ENCODE data around the gene PEX12. TPM values are rescaled to one million over a fixed set of nuclear protein-coding genes. Genes with fewer than 3 reads are reported as not detected.

PEX12 gene
- total RNA-seq, 2 experiments from 2014 or later: 3.0 to 3.2 TPM

DNA sequence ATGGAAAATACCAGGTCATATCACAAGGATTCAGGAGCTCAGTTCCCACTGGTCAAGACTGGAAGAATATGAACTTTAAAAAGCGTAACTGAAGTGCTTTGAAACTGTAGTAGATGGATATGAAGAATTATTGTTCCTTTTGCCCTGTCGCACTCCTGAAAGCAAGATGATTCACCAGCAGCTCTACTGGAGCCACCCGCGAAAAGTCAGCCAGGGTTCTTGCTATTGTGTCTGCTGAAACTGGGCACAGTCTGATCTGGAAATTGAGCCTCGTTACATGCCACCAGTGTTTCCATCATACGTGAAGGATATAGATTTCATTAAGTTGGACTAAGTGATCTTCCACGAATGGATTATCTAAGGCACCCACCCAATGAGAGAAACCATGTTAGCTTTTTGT, 25.3 kb upstream of the PEX12 start:
- Mint-ChIP-seq H3K27me3 (no peaks in the 10 kb centered on the region), H3K27ac (no peak overlapping the region), H3K9me3 (no peaks in the 10 kb centered on the region), H3K36me3 (ENCODE audit: low read depth) (peaks cover 91% of the 10 kb centered on the region), H3K4me1 (ENCODE audit: low read depth) (no peaks in the 10 kb centered on the region), H3K4me3 (no peak overlapping the region)
- TF ChIP-seq, protein P1, sequence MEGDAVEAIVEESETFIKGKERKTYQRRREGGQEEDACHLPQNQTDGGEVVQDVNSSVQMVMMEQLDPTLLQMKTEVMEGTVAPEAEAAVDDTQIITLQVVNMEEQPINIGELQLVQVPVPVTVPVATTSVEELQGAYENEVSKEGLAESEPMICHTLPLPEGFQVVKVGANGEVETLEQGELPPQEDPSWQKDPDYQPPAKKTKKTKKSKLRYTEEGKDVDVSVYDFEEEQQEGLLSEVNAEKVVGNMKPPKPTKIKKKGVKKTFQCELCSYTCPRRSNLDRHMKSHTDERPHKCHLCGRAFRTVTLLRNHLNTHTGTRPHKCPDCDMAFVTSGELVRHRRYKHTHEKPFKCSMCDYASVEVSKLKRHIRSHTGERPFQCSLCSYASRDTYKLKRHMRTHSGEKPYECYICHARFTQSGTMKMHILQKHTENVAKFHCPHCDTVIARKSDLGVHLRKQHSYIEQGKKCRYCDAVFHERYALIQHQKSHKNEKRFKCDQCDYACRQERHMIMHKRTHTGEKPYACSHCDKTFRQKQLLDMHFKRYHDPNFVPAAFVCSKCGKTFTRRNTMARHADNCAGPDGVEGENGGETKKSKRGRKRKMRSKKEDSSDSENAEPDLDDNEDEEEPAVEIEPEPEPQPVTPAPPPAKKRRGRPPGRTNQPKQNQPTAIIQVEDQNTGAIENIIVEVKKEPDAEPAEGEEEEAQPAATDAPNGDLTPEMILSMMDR (IDR thresholded peaks at IDR 0.05): no peak
- Histone ChIP-seq H3K4me1 (ENCODE audit: insufficient read depth, low read length) (no peaks in the 10 kb centered on the region), H3K9me3 (ENCODE audit: control insufficient read depth in 1 of 2, insufficient read depth in 1 of 2, low read length in 2 of 2) (no peaks in the 10 kb centered on the region), H3K27me3 (ENCODE audit: control insufficient read depth in 1 of 2, insufficient read depth in 2 of 2, low read length in 2 of 2) (no peaks in the 10 kb centered on the region), H3K4me3 (ENCODE audit: low read length) (no peak overlapping the region), H3K27ac (ENCODE audit: low read depth in 1 of 2, low read length in 2 of 2) (no peak overlapping the region), H3K36me3 (ENCODE audit: insufficient read depth, low read length) (peaks cover 84% of the 10 kb centered on the region)
- intact Hi-C loops (cut with DNase I, micrococcal nuclease): no loop called here
- DNase-seq: no peak
- no peak for ATAC-seq (ENCODE audit: poor library complexity)
- ChIA-PET CTCF (interaction anchor here (1.5 kb wide), 1 partner anchor 10 kb away, joined by 5 read pairs; no protein-coding TSS in a partner anchor), POLR2A (interaction anchor here (1.8 kb wide), 1 partner anchor 25 kb away, joined by 7 read pairs; the partner anchor contains the start of gene PEX12)

DNA sequence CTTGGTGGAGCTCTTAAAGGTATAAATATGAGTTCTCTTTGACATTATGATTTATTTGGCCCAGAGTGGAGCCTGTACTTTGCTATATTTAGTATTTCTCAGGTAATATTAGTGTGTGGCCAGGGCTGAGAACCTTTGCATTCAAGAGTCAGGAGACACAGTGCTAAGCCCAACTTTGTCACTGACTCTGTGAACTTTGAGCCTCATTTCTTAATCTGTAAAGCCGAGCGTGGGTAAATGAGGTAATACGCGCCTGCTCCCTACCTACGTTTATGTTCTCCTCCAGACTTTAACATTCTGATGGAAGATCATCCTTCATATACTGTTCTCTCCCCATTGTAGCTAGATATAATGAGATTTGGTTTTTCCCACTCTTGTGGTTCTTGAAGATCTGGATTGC, 19.2 kb upstream of the PEX12 start:
- Mint-ChIP-seq H3K9me3 (no peaks in the 10 kb centered on the region), H3K27me3 (no peaks in the 10 kb centered on the region), H3K36me3 (ENCODE audit: low read depth) (peaks cover 88% of the 10 kb centered on the region), H3K4me3 (no peak overlapping the region), H3K27ac (no peak overlapping the region), H3K4me1 (ENCODE audit: low read depth) (peaks cover 4% of the 10 kb centered on the region)
- Histone ChIP-seq H3K27ac (ENCODE audit: low read depth in 1 of 2, low read length in 2 of 2) (no peak overlapping the region), H3K27me3 (ENCODE audit: control insufficient read depth in 1 of 2, insufficient read depth in 2 of 2, low read length in 2 of 2) (no peaks in the 10 kb centered on the region), H3K4me1 (ENCODE audit: insufficient read depth, low read length) (no peaks in the 10 kb centered on the region), H3K4me3 (ENCODE audit: low read length) (no peak overlapping the region), H3K36me3 (ENCODE audit: insufficient read depth, low read length) (peaks cover 77% of the 10 kb centered on the region), H3K9me3 (ENCODE audit: control insufficient read depth in 1 of 2, insufficient read depth in 1 of 2, low read length in 2 of 2) (no peaks in the 10 kb centered on the region)
- ChIA-PET POLR2A (interaction anchor here (0.7 kb wide), 1 partner anchor 72 kb away, joined by 3 read pairs; no protein-coding TSS in a partner anchor), CTCF (no interaction called here)
- DNase-seq: no peak
- TF ChIP-seq, protein P1 (IDR thresholded peaks at IDR 0.05): no peak
- intact Hi-C loops (cut with DNase I, micrococcal nuclease): no loop called here
- no peak for ATAC-seq (ENCODE audit: poor library complexity)

DNA sequence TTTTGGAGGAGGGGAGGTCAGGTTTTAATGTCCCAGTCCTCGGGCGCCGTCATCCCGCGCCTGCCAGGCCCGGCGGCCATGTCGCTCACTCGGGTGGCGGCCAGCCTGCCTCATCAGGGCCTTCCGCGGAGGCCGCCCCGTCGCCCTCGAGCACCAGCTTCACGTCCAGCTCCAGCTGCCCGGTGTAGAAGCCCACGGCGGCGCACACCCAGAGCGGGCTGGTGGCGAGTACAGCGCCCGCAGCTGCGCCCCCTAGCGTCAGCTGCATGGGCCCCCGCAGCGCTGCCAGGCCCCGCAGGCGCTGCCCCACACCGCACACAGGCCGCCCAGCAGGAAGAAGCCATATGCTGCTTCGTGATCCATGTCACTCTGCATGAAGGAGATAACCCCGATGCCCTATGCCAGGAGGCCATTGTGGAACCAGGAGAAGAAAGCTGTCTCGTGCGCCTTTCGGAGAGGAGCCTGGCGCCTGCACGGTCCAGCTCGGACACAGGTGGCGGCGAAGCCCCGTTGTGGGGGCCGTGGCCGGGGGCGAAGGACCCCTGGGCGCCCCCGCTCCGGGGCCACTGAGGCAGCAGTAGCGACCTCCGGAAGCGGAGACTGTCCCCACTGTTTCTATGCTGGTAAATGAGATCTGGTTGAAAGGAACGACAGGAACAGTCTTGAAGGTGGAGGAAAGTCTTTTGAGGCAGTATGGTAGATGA, 18.3 kb upstream of the PEX12 start:
- peaks cover 4% of the 10 kb centered on the region for H3K4me1 Mint-ChIP-seq (ENCODE audit: low read depth)
- DNase-seq (peak in 1 of 14 experiments; percentile 23), ATAC-seq (ENCODE audit: poor library complexity) (no peak)
- Histone ChIP-seq H3K4me3 (ENCODE audit: low read length) (no peak overlapping the region), H3K4me1 (ENCODE audit: insufficient read depth, low read length) (no peaks in the 10 kb centered on the region), H3K27ac (ENCODE audit: low read depth in 1 of 2, low read length in 2 of 2) (no peak overlapping the region), H3K36me3 (ENCODE audit: insufficient read depth, low read length) (peaks cover 72% of the 10 kb centered on the region), H3K9me3 (ENCODE audit: control insufficient read depth in 1 of 2, insufficient read depth in 1 of 2, low read length in 2 of 2) (no peaks in the 10 kb centered on the region), H3K27me3 (ENCODE audit: control insufficient read depth in 1 of 2, insufficient read depth in 2 of 2, low read length in 2 of 2) (no peaks in the 10 kb centered on the region)
- no peak overlapping the region for H3K27ac Mint-ChIP-seq
- H3K27me3 Mint-ChIP-seq: no peaks in the 10 kb centered on the region
- H3K4me3 Mint-ChIP-seq: no peak overlapping the region
- TF ChIP-seq, protein P1 (IDR thresholded peaks at IDR 0.05): no peak
- no peaks in the 10 kb centered on the region for H3K9me3 Mint-ChIP-seq
- ChIA-PET POLR2A (interaction anchor here (0.7 kb wide), 1 partner anchor 73 kb away, joined by 3 read pairs; no protein-coding TSS in a partner anchor), CTCF (no interaction called here)
- H3K36me3 Mint-ChIP-seq (ENCODE audit: low read depth): peaks cover 79% of the 10 kb centered on the region
- intact Hi-C loops (cut with DNase I, micrococcal nuclease): no loop called here

Measured in CD4-positive, alpha-beta T cell (primary cell).